HG03060 (cell line): ENCODE data around the gene OGT.

Experiments
- ATAC-seq: cut with Tn5 transposase; IDR thresholded peaks from one replicate; pipeline ENCODE4 v1.9.1; 2021; ENCODE audit warnings: low read depth, moderate number of reproducible peaks; ENCODE audit not compliant: unreplicated experiment

The OGT gene

GRCh38 chrX:71619193-71619592, 86.3 kb downstream of the OGT start:
- no peak for ATAC-seq

- ATAC-seq, result no peak
These were observed 87.1 kb downstream of the OGT start for GRCh38 chrX:71619986-71620385.

GRCh38 chrX:71621603-71622002, 88.7 kb downstream of the OGT start:
- no peak for ATAC-seq

GRCh38 chrX:71622032-71622575, 89.2 kb downstream of the OGT start:
- no peak for ATAC-seq

DNA sequence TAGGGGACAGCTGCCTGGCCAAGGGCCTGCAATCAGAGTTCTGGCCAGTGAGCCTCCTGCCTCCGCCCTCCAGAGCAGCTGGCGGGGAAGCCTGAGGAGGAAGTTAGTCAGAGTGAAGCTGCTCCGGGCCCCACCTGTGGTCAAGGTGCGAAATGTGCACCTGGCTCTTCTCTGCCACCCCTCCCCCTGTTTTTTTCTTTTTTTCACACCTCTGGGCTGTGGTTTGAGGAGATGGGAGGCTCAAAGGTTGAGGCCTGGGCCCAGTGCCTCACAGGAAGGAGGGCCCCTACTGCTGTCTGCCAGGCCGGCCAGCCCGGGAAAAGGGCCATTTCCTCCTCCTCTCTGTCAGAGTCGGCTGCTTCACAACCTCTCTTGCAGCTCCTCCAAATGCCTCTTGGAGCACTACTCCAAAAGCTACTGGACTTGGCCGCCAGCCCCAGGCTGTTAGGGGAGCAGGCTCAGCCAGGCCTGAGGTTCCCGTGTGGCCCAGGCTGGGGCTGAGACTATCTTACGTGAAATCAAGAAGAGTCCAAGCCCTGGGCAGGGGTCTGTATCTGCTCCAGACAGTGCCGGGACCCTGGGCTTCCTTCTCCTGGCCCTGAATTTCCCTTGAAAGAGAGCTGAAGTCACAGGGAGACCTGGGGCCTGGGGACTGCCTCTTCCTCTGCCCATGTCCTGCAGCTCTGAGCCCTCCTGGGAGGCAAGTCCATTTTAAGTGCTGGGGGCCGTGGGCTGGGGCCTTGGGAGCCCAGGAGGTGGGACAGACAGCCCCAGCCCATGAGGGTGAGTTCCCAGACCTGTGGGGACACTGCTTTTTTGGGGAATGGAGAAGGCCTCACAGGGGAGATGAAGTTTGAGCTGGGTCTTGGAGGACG, 89.9 kb downstream of the OGT start:
- ATAC-seq, result no peak

DNA sequence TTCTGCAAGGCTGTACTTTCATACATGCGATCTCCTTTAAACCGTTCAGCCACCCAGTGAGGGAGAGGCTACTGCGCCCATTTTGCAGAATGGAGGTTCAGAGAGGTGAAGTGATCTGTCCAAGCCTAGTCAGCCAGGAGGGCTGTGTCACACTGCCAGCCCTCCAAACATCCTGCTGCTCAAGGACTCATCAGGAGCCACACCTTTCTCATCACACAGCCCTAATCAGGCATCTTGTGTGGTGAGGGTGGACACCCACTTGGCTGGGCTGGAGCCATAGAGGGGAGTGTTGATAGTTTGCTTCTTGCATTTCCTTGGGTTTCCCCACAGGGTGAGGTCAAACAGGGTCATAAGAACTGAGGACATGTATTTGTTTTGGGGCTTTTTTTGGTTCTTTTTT, 90.8 kb downstream of the OGT start:
- ATAC-seq, result no peak

GRCh38 chrX:71625471-71625870, 92.6 kb downstream of the OGT start:
- no peak for ATAC-seq
